Erythroblast (primary cell): ENCODE measurements around the gene ELP2.

Experiments used
- GATA1 ChIP-seq: IDR thresholded peaks from 2 replicates; pipeline ENCODE4 v1.6.1; 2011; ENCODE audit warnings: low read depth, mild to moderate bottlenecking, control low read depth, low read length, moderate library complexity
- POLR2A ChIP-seq: IDR thresholded peaks from 2 replicates; pipeline ENCODE4 v1.6.1; 2011; ENCODE audit warnings: mild to moderate bottlenecking, low read length

- TF ChIP-seq POLR2A (no peak), GATA1 (no peak)
Observed at GRCh38 chr18:36194600-36195315, 65.1 kb downstream of the ELP2 start.
